Measurements from ENCODE around the gene ABCC1.

ABCC1 gene

GRCh38 chr16:16051132-16051531 is 101.7 kb downstream of the ABCC1 start:
- DNase-seq, result no peak

DNA sequence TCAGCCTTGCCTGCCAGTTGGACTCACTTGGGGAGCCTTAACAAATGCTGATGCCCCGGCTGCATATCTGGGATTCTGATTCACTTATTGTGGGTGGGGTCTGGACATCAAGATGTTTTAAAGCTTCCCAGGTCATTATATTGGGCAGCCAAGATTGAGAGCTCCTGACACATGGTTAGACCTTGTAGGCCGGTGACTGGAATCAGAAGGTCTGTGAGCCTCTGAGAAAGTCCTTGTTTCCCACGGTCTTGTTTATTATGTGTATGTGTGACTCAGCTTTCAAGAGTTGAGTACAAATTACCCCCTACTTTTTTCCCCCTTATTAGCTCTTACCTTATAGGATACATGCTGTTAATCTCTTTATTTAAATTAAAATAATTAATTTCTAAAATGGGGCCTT is 103.5 kb downstream of the ABCC1 start:
- no peak for DNase-seq

DNA sequence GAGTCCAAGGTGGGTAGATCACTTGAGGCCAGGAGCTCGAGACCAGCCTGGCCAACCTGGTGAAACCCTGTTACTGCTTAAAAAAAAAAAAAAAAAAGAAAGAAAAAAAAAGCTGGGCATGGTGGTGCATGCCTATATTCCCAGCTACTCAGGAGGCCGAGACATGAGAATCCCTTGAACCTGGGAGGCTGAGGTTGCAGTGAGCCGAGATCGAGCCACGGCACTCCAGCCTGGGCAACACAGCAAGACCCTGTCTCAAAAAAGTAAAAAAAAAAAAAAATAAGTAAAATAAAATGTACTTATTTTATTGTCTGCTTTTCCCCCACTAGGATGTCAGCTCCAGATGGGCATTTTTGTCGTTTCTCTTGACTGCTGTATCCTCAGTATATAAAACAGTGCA is 107.7 kb downstream of the ABCC1 start:
- DNase-seq, result no peak

- no peak for DNase-seq
Observed at GRCh38 chr16:16059160-16059559, 109.7 kb downstream of the ABCC1 start.

DNA sequence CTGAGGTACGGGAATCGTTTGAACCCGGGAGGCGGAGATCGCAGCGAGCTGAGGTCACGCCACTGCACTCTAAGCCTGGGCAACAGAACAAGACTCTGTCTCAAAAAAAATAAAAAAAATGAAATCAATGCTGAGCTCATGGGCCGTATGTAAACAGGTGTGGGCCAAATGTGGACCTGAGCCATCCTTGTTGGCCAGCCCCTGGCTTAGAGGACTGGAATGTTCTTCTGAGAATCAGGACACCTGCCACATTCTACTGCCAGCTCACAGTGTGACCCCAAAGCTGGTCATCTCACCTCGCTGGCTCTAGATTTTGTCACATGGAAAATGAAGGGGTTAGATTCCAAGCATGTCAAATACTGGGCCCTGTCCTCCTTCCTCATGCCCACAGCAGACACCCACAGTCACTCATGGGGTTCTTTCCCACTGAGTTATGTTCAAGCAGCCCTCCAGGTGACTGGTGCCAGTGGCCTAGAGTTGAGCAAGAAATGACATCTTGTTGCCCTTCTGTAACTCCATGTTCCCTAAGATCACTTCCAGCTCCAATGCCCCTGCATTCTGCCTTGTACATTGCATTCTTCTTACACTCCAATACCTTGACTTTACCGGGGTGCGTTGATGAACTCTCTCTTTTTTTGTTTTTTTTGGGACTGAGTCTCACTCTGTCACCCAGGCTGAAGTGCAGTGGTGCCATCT is 110.6 kb downstream of the ABCC1 start:
- no peak for DNase-seq

DNA sequence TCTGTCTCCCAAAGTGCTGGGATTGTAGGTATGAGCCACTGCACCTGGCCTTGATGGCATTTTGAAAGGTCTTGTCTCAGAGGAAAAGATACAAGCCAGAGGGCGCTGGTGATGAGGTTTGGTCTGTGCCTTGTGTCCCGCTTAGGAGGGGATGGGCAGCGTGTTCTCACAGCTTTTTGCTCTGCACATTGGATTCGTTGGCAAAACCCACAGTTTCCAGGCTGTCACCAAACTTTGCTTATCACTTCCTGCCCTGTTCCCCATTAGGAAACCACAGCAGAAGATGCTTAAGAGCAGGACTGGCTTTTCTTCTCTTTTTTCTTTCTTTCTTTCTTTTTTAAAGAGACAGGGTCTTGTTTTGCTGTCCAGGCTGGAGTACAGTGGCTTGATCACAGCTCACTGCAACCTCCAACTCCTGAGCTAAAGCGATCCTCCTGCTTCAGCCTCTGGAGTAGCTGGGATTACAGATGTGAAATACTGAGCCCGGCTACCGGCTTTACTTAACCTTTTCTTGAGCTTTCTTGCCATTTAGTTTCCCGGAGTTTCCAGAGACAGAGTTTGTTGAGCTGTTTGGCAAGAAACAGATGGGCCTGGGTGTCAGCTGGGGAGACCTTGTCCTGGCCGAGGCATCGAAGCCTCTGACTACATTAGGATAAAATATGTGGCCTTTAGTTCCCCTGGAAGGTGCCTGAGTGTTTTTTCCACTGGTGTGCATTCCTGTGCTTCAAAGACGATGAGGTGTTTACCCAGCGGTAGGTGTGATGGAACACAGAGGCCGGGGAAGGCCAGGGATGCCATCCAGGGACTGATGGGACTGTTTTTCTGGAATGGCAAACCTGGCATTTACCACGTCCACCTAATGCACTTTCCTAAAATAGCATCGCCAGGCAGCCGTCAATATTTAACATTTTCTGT is 112.9 kb downstream of the ABCC1 start:
- DNase-seq, result no peak

DNA sequence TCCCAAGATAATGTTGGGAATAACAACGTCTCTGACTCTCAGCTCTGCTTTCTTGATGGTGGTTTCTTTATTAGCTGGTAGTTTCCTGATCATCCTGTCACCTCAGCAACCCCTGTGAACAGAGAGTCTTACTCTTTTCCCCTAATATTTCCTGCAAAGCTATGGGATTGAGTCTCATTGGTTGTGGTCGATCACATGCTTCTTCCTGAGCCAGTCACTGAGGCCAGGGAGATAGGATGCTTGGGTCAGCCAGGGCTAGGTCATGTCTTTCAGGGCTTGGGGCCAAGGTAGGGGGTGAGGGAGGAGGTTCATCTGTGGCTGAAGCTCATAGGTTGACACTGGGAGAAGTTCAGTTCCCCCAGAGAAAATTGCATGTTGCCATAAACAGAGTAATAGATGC is 114.3 kb downstream of the ABCC1 start:
- DNase-seq, result no peak

DNA sequence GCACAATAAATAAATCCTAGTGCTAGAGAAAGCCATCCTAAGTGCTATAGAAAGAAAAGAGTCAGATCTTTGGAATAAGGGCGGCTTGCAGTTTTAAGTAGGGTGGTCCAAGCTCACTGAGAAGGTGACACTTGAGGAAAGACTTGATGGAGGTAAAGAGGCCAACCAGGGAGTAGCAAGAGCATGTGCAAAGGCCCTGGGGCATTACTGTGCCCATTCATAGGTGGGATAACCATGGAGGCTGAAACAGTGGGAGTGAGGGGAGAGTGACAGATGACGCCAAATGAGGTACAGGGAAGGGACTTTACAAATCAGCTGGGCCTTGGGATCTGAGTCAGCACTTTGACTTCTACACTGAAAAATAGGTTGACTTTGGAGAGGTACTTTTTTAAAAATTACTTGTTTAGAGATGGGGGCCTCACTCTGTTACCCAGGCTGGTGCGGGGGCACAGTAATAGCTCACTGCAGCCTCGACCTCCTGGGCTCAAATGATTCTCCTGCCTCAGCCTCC is 115.5 kb downstream of the ABCC1 start:
- no peak for DNase-seq

GRCh38 chr16:16067127-16067526 is 117.7 kb downstream of the ABCC1 start:
- no peak for DNase-seq

DNA sequence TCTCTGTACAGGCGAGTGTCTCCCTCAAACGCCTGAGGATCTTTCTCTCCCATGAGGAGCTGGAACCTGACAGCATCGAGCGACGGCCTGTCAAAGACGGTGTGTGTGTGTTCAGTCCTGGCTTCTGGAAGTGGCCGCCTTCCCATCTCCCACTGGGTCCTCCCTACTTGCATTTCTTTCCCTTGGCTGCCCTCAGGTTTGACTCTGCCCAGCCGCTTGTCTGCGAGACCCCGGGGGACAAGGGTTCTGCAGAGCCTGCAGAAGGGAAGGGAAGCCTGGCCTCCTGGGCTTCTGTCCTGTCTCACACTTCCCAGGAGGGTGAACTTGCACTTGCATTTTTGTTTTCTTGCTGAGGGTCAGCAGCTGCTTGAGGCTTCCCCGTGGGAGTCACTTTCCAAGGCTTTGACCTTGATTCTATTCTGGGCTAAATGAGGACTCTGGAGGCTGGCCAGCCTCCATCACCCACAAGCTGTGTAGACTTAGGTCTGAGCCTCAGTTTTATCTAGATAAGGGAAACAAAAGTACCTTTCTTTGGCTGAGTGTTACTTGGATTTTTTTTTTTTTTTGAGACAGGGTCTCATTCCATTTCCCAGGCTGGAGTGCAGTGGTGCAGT is 122.3 kb downstream of the ABCC1 start:
- no peak for DNase-seq

DNA sequence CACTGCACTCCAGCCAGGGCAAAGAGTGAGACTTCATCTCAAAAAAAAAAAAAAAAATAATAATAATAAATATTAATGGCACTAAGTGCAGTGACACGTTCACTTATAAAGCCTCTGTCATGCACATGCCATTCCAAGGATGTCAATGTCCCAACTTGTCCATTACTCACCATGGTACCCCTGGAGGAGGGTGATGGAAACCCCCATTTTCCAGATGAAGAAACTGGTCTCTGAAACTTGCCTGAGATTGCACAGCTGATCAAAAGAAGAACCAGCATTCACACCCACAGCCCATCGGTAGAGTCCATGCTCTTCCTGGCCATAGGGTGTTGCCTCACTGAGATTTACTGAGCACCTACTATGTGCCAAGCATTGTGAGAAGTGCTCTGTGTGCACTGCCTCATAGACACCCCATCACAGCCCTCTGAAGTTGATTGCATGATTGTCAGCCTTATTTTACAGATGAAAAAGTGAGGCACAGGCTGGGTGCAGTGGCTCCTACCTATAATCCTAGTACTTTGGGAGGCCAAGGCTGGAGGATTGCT is 123.7 kb downstream of the ABCC1 start:
- no peak for DNase-seq

- no peak for DNase-seq
Observed at GRCh38 chr16:16073891-16074881, 124.8 kb downstream of the ABCC1 start.

DNA sequence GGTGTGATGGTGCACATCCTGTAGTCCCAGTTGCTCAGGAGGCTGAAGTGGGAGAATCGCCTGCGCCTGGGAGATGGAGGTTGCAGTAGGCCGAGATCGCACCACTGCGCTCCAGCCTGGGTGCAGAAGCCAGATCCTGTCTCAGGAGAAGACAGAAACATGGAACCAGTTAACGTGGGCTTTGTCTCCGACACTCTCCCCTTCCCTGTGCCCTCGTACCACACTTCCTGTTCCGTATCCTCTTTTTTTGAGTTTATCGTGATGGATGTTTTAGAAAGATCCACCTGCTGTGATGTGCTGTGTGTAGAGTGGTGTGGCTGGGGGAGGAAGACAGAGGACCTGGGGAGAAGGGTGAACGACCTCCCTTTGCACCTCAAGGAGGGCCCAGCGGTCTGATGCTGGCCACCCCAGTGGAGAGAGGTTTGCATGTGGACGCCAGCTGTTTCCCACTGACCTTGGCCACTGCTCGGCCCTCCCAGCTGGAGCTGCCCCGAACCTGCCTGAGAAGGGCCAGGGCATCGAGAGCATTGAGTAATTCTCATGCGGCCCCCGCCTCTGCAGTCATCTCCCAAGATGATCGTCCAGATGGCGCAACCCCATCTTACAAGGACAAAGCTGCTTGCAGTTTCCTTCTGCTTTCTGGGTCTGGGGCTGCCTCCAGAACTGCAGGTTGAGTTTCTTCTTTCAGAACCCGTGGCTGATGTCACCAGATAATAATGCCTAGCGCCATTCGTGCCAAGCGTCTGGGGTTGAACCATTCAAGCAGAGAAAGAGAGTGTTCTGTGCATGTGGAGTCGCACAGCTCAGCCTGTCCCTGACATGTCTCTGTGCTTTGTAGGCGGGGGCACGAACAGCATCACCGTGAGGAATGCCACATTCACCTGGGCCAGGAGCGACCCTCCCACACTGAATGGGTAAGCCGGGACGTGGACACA is 126.3 kb downstream of the ABCC1 start:
- no peak for DNase-seq

DNA sequence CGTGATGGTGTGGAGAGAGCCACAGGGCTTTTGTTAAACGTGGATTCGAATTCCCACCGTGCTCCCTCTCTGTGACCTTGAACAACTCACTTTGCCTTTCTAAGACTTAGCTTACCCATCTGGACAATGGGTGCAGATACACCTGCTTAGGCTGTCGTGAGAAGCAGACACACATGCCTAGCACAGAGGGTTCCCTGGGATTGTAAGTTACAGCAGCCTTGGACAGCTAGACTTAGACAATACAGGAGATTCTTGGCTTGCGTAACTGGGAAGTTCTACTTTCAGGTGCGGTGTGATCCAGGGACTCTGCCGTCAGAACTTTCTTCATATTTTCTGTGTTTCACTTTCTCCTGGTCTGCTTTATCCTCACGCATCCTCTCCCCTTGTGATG is 127.0 kb downstream of the ABCC1 start:
- DNase-seq, result no peak

GRCh38 chr16:16080465-16081065 is 131.1 kb downstream of the ABCC1 start:
- no peak for DNase-seq

DNA sequence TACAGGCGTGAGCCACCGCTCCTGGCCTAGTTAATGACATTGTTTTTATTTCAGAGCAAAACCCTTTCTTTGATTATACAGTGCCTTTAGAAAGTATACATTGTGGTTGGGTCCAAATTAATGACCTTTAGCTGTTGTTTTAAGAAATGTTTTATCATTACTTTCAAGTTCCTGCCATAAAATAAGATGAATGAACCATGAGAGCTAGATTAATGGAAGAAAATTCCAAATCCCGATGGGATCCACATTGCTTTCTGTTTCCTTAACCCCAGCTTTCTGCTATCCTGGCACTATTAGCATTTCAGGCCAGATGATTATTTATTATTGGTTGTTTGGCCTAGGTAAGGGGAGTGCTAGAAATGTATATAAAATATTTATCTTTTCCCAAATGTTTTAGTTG is 131.7 kb downstream of the ABCC1 start:
- DNase-seq, result no peak

DNA sequence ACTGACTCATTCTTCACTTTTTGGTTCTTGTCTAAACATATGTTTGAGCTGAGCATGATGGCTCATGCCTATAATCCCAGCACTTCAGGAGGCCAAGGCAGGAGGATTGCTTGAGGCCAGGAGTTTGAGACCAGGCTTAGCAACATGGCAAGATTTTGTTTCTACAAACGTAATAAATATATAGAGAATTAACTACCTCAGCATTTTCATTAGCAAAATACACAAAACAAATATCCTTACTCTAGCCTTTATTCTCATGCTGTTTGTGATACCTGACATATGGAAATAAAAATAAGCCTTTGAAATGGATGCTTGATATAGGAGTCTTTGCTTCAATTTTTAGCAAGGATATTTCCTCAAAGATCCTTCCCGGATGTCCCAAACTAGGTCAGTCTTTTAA is 132.8 kb downstream of the ABCC1 start:
- DNase-seq, result no peak

DNA sequence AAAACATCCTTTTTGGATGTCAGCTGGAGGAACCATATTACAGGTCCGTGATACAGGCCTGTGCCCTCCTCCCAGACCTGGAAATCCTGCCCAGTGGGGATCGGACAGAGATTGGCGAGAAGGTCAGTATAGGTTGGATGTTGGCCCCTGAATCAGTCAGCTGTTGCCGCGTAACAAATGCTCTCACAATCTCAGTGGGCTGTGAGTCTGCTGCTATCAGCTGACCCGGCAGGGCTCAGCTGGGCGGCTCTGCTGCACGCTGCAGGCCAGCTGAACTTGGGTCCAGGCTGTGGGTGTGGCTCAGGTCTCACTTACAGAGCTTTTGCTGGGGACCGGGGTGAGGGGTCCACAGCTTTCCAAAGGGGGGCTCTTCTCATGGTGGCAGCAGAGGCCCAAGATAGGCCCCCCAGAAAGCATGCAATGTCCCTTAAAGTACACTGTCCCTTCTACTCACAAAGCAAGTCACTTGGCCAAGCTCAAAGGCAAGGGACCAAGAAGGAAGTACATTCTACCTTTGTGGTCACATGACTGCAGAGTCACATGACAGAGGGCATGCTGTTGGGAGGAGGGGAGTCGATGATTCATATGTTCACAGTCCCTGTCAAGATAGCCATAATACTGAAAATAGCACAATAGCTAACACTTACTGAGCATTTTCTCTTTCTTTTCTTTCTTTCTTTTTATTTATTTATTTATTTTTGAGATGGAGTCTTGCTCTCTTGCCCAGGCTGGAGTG is 134.2 kb downstream of the ABCC1 start:
- DNase-seq, result no peak

DNA sequence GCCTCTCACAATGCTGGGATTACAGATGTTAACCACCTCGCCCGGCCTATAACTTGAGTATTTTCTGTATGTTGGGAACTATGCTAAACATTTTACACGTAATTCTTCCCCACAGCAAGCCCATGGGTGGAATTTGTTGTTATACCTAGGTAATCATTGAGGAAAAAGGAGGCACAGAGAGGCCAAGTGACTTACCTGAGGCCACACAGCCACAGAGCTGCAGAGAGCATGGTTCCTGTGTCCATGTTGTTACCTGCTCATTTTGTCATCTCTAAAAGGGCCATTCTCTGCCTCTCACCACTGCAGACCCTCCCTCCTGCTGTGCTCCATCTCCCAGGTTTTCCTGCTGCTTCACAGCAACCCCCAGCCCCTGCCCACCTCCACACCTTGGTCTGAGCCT is 135.5 kb downstream of the ABCC1 start:
- DNase-seq, result no peak

Data from GOT3 (cell line).